ENCODE data around the gene ZNF786. TPM values are rescaled to one million over a fixed set of nuclear protein-coding genes. Genes with fewer than 3 reads are reported as not detected.
"Not testable (repeated sequence)": the region's sequence is repeated elsewhere in the genome, so short reads cannot be mapped to it uniquely, and the experiment has no call there.

ZNF786 gene
- total RNA-seq, 1 experiment from 2014 or later = 10.1 TPM

- no peaks in the 10 kb centered on the region for H3K36me3 ChIP-seq (ENCODE audit: control insufficient read depth, insufficient read depth, low read length)
- H3K4me3 ChIP-seq (ENCODE audit: low read depth in 2 of 2, low read length in 2 of 2) = no peak overlapping the region
- ATAC-seq = no peak
- DNase-seq (ENCODE audit: low read depth, low spot score) = no peak
- no peaks in the 10 kb centered on the region for H3K27me3 ChIP-seq (ENCODE audit: control insufficient read depth, insufficient read depth, low read length)
- H3K4me1 ChIP-seq (ENCODE audit: control insufficient read depth, insufficient read depth, low read length) = no peaks in the 10 kb centered on the region
- BruUV-seq (replicated peaks) = no TSS peak
- ChIA-PET POLR2A (no interaction called here), CTCF (no interaction called here)
- no peak overlapping the region for H3K27ac ChIP-seq (ENCODE audit: low read length)
- H3K9me3 ChIP-seq (ENCODE audit: control insufficient read depth, insufficient read depth, low read depth, low read length) = no peaks in the 10 kb centered on the region
- intact Hi-C loops (cut with micrococcal nuclease; ENCODE audit: unreplicated experiment) (no loop called here), in situ Hi-C loops (cut with HindIII; ENCODE audit: low pct_unique_long_range_greater_than_20kb, low sequenced_read_pairs) (no loop called here)
- TF ChIP-seq POLR2AphosphoS5 (IDR thresholded peaks at IDR 0.05; ENCODE audit: low read depth, low read length) (no peak), TCF7L2 (IDR thresholded peaks at IDR 0.05; ENCODE audit: low read depth, low read length) (no peak), REST (IDR thresholded peaks at IDR 0.05; ENCODE audit: insufficient read depth in 1 of 2, low read depth in 2 of 2, low read length in 1 of 2) (no peak), SIN3A (IDR thresholded peaks at IDR 0.05; ENCODE audit: borderline replicate concordance, insufficient read depth, low read depth, low read length) (no peak), CTCF (IDR thresholded peaks at IDR 0.05) (no peak)
Measured at GRCh38 chr7:149041350-149041749, 49.2 kb downstream of the ZNF786 start.

GRCh38 chr7:149038641-149039040 lies 51.9 kb downstream of the ZNF786 start:
- in situ Hi-C loops (cut with HindIII; ENCODE audit: low pct_unique_long_range_greater_than_20kb, low sequenced_read_pairs); H3K36me3 ChIP-seq (ENCODE audit: control insufficient read depth, insufficient read depth, low read length); H3K27ac ChIP-seq (ENCODE audit: low read length); intact Hi-C loops (cut with micrococcal nuclease; ENCODE audit: unreplicated experiment); BruUV-seq (replicated peaks); ATAC-seq; H3K27me3 ChIP-seq (ENCODE audit: control insufficient read depth, insufficient read depth, low read length); H3K9me3 ChIP-seq (ENCODE audit: control insufficient read depth, insufficient read depth, low read depth, low read length); H3K4me3 ChIP-seq (ENCODE audit: low read depth in 2 of 2, low read length in 2 of 2); DNase-seq (ENCODE audit: low read depth, low spot score); POLR2A ChIA-PET; H3K4me1 ChIP-seq (ENCODE audit: control insufficient read depth, insufficient read depth, low read length): not testable (repeated sequence)
- CTCF ChIA-PET = interaction anchor here (0.6 kb wide), 1 partner anchor 56 kb away, joined by 3 read pairs; no protein-coding TSS in a partner anchor

- no peak for TF ChIP-seq REST (IDR thresholded peaks at IDR 0.05; ENCODE audit: insufficient read depth in 1 of 2, low read depth in 2 of 2, low read length in 1 of 2)
- no peak for TF ChIP-seq CTCF (IDR thresholded peaks at IDR 0.05)
- TF ChIP-seq SIN3A (IDR thresholded peaks at IDR 0.05; ENCODE audit: borderline replicate concordance, insufficient read depth, low read depth, low read length) = no peak
- TF ChIP-seq TCF7L2 (IDR thresholded peaks at IDR 0.05; ENCODE audit: low read depth, low read length) = no peak
- no peak for TF ChIP-seq POLR2AphosphoS5 (IDR thresholded peaks at IDR 0.05; ENCODE audit: low read depth, low read length)
- BruUV-seq (replicated peaks) = no TSS peak
- CTCF ChIA-PET = no interaction called here
- POLR2A ChIA-PET = interaction anchor here (0.6 kb wide), 1 partner anchor 10 kb away, joined by 5 read pairs; no protein-coding TSS in a partner anchor
- in situ Hi-C loops (cut with HindIII; ENCODE audit: low pct_unique_long_range_greater_than_20kb, low sequenced_read_pairs) = no loop called here
- DNase-seq (ENCODE audit: low read depth, low spot score) (no peak), ATAC-seq (no peak)
- H3K9me3 ChIP-seq (ENCODE audit: control insufficient read depth, insufficient read depth, low read depth, low read length) = no peaks in the 10 kb centered on the region
- no peak overlapping the region for H3K4me3 ChIP-seq (ENCODE audit: low read depth in 2 of 2, low read length in 2 of 2)
- intact Hi-C loops (cut with micrococcal nuclease; ENCODE audit: unreplicated experiment) = no loop called here
- H3K36me3 ChIP-seq (ENCODE audit: control insufficient read depth, insufficient read depth, low read length) = no peaks in the 10 kb centered on the region
- H3K4me1 ChIP-seq (ENCODE audit: control insufficient read depth, insufficient read depth, low read length) = no peaks in the 10 kb centered on the region
- H3K27me3 ChIP-seq (ENCODE audit: control insufficient read depth, insufficient read depth, low read length) = no peaks in the 10 kb centered on the region
- H3K27ac ChIP-seq (ENCODE audit: low read length) = no peak overlapping the region
Measured at GRCh38 chr7:149036676-149037075, 53.8 kb downstream of the ZNF786 start.
